Fibroblast of skin of left biceps (primary cell): ENCODE measurements around the gene TAS2R10.

Source experiments
- DNase-seq, 2 experiments: peaks; one replicate each; pipeline ENCODE4 v3.0.0-alpha.2; 2013; ENCODE audit warnings: low read depth in 2 of 2

Gene TAS2R10

DNA sequence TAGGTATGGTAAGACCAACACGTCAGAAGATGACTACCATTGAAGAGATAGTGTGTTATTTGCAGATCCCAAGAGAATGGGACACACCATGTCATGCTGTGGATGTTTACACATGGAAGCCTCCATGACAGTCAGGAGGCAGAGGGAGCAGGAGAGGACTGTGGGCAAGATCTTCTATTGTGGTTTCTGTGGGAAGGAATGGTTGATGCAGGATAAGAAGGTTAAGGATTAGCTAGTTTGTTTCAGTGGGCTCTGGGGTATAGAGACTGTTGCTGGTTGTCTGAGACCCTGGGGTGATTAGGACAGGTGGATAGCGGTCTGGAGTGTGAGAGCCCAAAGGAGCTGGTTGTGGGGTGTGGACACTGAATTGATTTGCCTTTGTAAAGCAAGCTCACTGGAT, 47.1 kb downstream of the TAS2R10 start:
- DNase-seq = no peak
